Lower lobe of right lung (tissue), 2 donors: ENCODE measurements around the gene SPINK4. TPM values are rescaled to one million over a fixed set of nuclear protein-coding genes. Genes with fewer than 3 reads are reported as not detected.

ENCODE experiments used
- ATAC-seq, 2 donors: fragments of 200-7000 bp; cut with Tn5 transposase; one replicate each; pipeline ENCODE4 v1.9.1; 2020 to 2022; ENCODE audit warnings: mild to moderate bottlenecking in 2 of 2, moderate library complexity in 2 of 2
- DNase-seq: peaks from one replicate; pipeline ENCODE4 v3.0.0-alpha.2; 2020
- H3K27ac ChIP-seq: fragments of 200-600 bp; one replicate; pipeline ENCODE4 v1.8.0; 2022
- H3K27me3 ChIP-seq: fragments of 200-600 bp; one replicate; pipeline ENCODE4 v1.8.0; 2022; ENCODE audit warnings: low read depth
- H3K36me3 ChIP-seq: fragments of 200-600 bp; one replicate; pipeline ENCODE4 v1.8.0; 2022; ENCODE audit warnings: mild to moderate bottlenecking
- H3K4me1 ChIP-seq: fragments of 200-600 bp; one replicate; pipeline ENCODE4 v1.8.0; 2022
- H3K4me3 ChIP-seq: fragments of 200-600 bp; one replicate; pipeline ENCODE4 v1.8.0; 2022; ENCODE audit warnings: mild to moderate bottlenecking
- H3K9me3 ChIP-seq: fragments of 200-600 bp; one replicate; pipeline ENCODE4 v1.8.0; 2022
- CTCF ChIP-seq: fragments of 200-600 bp; IDR thresholded peaks from one replicate; pipeline ENCODE4 v1.8.0; 2022; ENCODE audit warnings: antibody characterized with exemption, mild to moderate bottlenecking
- intact Hi-C: fragments of 100-400 bp; cut with DNase I; formaldehyde crosslinking; loops from one replicate; pipeline ENCODE4 v1.11.0; 2022
- total RNA-seq: library from RNA; stranded (reverse); fragmentation: NEBNext Ultra II Directional; extraction: Animal tissue kit (Norgen Biotek cat#: 25700); gene quantifications from one replicate; pipeline ENCODE4 v1.2.1, GENCODE V29; 2021
- donor health status: DM: no; HTN: yes; CAD: no; lungs with severe emphysema.

The SPINK4 gene
- total RNA-seq, 1 donor from 2014 or later = not detected

DNA sequence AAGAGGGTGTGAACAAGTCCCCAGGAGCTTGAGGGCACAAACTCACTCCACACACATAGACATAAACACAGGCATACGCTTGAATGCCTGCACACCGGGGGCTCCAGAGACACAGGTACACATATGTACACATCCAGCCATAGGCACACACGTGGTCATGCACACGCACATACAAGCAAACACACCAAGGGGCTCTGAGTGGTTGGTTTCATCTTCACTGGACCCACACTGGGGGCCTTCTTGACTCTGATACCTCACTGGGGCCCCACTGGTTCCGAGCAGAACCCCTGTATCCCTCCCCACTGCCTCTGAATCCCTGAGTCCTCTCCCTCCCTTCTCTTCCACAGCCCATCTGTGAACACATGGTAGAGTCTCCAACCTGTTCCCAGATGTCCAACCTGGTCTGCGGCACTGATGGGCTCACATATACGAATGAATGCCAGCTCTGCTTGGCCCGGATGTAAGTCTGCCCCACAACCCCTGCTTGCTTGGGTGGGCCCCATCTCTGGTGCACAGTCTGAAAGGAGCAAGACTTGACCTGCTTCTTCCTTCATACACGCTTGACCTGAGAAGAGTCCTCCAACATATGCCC is 6.4 kb downstream of the SPINK4 start:
- DNase-seq (no peak), ATAC-seq (no peak)
- Histone ChIP-seq H3K27ac (no peak overlapping the region), H3K27me3 (no peaks in the 10 kb centered on the region), H3K9me3 (no peaks in the 10 kb centered on the region), H3K4me1 (no peaks in the 10 kb centered on the region), H3K36me3 (peaks cover 13% of the 10 kb centered on the region), H3K4me3 (no peak overlapping the region)
- no peak for TF ChIP-seq CTCF
- intact Hi-C loops = no loop called here

- Histone ChIP-seq H3K36me3 (peaks cover 29% of the 10 kb centered on the region), H3K27ac (no peak overlapping the region), H3K9me3 (no peaks in the 10 kb centered on the region), H3K27me3 (no peaks in the 10 kb centered on the region), H3K4me1 (no peaks in the 10 kb centered on the region), H3K4me3 (no peak overlapping the region)
- no peak for DNase-seq
- no peak for ATAC-seq
- TF ChIP-seq CTCF = no peak
- intact Hi-C loops = no loop called here
Measured at GRCh38 chr9:33248606-33249005, 8.6 kb downstream of the SPINK4 start.

DNA sequence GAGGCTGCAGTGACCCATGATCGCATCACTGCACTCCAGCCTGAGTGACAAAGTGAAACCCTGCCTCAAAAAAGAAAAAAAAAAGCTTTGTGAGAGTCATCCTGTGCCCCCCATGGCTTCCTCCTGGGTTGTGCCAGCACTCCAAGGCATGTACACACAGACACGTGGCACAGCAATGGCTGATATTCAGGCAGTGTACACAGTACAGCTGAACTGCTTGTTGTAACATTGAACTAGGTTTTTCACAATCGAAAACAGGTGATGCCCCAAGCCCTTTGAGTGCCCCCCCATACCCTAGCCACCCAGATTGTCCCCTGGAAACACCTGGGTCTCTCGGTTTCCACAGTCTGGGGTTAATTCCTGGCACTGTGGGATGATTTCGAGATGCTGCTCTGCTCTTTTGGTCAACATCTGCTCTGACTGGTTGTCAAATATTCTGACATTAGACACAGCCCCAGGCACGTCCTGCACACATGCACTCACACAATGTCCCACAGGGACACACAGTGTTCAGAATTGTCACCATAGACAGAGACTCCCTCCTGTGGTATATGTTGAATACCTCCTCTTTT is 9.2 kb downstream of the SPINK4 start:
- TF ChIP-seq CTCF = no peak
- H3K27me3 ChIP-seq = no peaks in the 10 kb centered on the region
- DNase-seq = no peak
- intact Hi-C loops = no loop called here
- H3K4me3 ChIP-seq = no peak overlapping the region
- H3K9me3 ChIP-seq = no peaks in the 10 kb centered on the region
- H3K36me3 ChIP-seq = peaks cover 34% of the 10 kb centered on the region
- peak in 1 of 2 donors; percentile 39 for ATAC-seq
- no peak overlapping the region for H3K27ac ChIP-seq
- H3K4me1 ChIP-seq = no peaks in the 10 kb centered on the region

DNA sequence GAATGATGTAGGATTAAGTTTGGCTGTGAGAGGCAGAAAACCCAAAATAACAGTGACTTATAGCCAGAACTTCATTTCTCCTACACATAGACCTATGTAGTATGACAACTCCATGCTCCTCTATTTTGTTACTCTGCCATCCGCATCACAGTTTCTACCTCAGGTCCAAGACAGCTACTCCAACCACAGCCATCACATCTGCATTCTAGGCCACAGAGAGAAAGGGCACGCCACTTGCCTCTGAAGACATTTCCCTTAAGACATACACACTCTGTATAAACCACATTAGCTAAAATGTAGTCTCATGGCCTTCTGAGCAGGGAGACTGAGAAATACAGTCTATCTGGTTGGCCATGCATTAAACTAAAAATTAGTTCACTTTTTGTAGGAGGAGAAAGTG is 10.0 kb downstream of the SPINK4 start:
- no peak for TF ChIP-seq CTCF
- no peaks in the 10 kb centered on the region for H3K9me3 ChIP-seq
- H3K27me3 ChIP-seq = no peaks in the 10 kb centered on the region
- ATAC-seq (no peak), DNase-seq (no peak)
- no peaks in the 10 kb centered on the region for H3K4me1 ChIP-seq
- H3K27ac ChIP-seq = no peak overlapping the region
- intact Hi-C loops = no loop called here
- H3K36me3 ChIP-seq = peaks cover 43% of the 10 kb centered on the region
- H3K4me3 ChIP-seq = no peak overlapping the region

DNA sequence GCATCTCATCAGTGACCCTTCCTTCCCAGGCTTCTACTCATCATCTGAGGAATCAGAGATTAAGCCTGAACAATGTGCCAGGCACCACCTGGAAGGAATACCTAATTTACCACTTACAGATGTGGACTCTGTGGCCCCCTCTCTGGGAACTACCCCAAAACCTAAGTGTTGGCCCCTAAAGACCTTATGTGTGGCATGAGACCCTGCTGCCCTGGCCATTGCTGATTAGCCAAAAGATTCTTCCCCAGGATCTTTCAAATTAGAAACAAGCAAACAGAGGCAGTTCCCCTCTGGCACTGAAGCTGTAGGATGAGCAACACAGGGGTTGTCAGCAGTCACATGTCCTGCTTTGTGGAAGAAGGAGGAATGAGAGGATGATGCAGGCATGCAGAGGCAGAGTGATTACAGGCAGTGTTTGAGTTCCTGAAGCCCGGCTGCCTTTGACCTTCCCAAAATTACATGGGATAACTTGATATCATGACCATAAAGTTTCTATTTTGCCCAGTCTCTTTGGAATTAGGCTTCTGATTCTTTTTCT is 10.6 kb downstream of the SPINK4 start:
- no peak overlapping the region for H3K27ac ChIP-seq
- H3K36me3 ChIP-seq = peaks cover 48% of the 10 kb centered on the region
- no peaks in the 10 kb centered on the region for H3K27me3 ChIP-seq
- H3K4me3 ChIP-seq = no peak overlapping the region
- ATAC-seq (no peak), DNase-seq (no peak)
- intact Hi-C loops = no loop called here
- no peaks in the 10 kb centered on the region for H3K4me1 ChIP-seq
- no peaks in the 10 kb centered on the region for H3K9me3 ChIP-seq
- no peak for TF ChIP-seq CTCF
